CD4-positive, alpha-beta T cell treated with Interleukin-12 subunit alpha and Interleukin-12 subunit beta, for 1 hour (primary cell): ENCODE data around the gene LRRC8B.
"Not testable (repeated sequence)": the region's sequence is repeated elsewhere in the genome, so short reads cannot be mapped to it uniquely, and the experiment has no call there.

Experiments used
- DNase-seq: peaks from one replicate; pipeline ENCODE4 v3.0.0-alpha.2; 2020

LRRC8B gene

DNA sequence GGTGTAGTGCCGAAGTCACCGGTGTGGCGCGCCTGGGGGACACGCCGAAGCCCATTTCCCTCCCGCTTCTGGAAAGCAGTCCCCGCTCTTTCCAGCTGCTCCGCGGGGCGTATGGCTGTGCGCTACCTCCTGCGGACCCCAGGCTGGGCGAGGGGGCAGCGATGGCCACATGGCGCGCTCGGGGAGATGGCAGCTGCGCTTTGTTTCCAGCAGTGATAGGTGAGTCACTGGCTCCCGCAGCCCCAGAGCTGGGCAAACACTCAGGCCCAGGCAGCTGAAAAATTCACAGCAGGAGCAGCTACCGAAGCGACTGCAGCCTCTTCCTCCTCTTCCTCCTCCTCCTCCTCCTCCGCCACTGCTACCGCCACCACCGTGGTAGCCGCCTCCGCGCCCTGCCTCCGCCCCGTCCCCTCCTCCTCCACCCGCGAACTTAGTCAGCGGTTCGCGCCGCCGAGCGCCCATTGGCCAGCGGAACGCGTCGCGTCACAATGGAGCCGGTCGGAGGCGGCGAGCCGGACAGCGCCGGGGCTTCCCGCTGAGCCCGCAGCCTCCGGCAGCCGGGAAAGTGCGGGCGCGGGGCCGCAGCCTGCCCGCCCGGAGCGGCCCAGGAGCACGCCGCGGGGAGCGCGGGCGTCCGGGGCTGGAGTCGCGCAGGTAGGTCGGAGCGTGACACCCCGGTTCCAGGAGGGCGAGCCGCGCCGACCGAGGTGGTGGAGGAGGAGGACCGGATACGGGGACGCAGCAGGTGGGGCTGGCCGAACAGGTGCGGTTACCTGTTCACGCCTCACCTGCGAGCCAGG is at the start of gene LRRC8B:
TSS of gene LRRC8B (plus strand) at position 461 of the 800 bp plus-strand sequence. CDS start 57,822 bp downstream, outside the sequence.
- peak; percentile 92 for DNase-seq

DNA sequence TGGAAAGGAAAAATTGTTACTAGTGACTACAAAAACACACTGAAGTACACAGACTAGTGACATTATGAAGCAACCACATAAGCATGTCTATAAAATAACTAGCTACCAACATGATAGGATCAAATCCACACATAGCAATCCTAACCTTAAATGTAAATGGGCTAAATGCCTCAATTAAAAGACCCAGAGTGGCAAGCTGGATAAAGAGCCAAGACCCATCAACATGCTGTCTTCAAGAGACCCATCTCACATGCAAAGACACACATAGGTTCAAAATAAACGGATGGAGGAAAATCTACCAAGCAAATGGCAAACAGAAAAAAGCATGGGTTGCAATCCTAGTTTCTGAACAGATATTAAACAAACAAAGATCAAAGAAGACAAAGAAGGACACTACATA is 49.4 kb upstream of the LRRC8B start:
- DNase-seq: no peak

DNA sequence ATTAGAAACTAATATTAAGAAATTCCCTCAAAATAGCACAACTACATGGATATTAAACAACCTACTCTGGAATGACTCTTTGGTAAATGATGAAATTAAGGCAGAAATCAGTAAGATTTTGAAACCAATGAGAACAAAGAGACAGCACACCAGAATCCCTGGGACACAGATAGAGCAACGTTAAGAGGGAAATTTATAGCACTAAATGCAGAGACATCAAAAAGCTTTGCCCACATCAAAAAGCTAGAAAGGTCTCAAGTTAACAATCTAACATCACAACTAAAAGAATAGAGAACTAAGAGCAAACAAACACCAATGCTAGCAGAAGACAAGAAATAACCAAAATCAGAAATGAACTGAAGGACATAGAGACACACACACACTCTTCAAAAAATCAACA is 48.6 kb upstream of the LRRC8B start:
- DNase-seq: no peak

DNA sequence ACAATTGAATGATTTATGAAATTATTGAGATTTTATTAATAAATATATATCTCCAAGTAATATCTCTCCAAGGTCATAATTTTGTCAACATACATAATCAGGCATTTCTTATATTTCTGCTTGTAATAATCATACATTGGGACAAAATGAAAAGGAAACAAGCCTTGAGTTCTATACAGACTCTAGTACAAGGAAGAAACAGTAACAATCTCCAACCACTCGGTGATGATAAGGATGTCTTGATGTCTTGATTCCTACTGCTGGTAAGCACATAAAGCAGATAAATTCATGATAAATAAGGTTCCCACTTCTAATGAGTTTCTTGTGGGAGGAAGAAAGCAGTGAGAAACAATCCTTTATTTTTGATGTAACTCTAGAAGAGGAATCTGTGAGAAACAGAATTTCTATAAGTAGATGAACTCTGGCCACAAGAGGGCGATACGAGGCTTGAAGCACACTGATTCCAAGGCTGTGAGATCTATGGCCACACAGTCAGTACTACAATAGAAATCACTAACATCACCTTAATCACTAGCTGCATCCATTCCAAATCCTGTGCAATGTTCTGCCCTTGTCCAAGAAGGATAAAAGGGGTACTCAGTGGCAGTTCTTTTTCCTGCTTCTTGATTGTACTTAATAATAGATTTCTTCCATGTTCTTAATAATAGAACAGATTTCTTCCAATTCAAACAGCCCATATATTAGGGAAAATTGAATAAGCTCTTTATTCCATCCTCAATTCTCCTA is 41.4 kb upstream of the LRRC8B start:
- peak; percentile 79 for DNase-seq

DNA sequence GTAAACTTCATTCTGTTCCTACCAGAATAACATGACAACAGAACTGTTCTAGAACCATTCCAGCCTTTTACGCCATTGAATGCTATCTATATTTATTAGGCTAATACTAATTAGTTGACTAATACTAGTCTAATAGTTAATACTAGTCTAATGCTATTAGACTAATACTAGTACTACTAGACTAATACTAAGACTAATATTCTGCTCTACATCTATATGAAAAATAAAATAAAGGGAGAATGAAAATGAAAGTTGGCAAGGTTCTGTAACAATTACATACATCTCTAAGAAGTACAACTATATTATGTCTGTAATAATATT is 40.9 kb upstream of the LRRC8B start:
- no peak for DNase-seq

DNA sequence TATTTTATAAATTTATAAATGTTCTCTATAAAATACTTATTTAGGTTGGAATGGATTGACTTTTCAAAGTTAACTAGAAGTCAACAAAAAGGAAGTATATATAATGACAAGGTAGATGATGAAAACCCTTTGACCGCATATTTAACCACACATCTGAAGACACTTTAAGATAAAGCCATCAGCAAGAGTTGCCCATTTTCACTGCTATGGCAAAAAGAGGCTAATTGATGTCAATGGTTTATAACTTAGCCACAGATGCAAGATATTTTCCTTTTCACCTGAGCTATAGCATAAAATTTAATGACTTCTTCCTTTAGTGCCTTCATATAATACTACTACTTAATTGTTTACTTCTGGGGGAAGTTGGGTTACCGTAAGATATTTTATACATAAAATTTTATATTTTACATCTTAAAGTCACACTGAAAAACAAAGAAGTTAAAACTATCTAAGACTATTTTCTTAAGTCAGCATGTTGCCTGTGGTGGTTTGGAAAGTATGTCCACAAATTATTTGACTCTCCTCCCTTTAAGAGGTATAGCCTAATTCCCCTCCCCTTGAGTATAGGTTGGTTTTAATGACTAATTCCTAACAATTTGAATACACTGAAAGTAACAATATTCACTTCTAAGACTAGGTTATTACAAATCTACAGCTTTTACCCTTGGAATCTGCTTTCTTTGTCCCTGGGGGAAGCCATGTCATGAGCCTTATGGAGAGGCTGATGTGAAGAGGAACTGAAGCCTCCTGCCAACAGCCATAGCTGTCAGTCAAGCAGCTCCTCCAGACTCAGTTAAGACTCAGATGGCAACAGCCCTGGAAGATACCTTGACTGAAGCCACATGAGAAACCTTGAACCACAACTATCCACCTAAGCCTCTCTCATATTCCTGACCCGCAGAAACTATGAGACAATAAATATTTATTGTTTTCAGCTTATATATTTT is 40.3 kb upstream of the LRRC8B start:
- no peak for DNase-seq

DNA sequence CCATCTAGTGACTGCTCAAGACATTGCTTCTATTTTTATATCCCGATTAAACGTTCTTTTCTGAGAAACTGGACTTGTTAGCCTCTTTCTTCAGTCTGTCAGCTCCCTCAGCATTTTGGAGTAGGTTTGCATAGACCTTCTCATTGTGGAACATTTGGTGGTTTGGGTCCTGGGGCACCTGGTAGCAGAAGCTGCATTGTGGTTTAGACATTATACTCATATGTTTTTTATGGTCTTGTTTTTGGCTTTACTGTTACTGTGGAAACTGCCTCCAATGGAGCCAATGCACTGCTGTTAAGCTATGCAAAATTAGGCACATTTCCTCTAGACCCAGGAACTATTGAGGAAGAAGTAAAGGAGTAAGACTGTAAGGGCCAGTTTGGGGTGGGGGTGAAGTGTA is 36.7 kb upstream of the LRRC8B start:
- DNase-seq: no peak

DNA sequence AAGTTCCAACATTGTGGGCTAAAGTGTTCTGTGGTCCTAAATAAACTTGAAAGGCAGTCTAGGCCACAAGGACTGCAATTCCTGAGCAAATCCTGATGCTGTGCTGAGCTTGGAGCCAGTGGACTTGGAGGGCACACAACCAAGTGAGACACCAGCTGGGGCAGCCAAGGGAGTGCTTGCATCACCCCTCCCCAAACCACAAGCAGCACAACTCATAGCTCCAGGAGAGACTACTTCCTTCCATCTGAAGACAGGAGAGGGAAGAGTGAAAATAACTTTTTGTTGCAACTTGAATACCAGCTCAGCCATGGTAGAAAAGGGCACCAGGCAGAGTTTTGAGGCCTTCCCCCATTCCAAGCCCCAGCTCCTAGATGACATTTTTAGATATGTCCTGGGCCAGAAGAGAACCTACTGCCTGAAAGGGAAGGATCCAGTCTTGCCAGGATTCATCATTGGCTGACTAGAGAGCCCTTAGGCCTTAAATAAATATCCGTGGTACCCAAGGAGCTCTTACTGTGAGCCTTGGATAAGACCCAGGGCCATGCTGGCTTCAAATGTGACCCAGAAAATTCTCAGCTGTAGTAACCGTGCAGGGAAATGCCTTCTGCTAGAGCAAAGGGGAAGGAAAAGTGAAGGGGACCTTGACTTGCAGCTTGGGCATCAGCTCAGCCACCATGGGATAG is 35.4 kb upstream of the LRRC8B start:
- no peak for DNase-seq

DNA sequence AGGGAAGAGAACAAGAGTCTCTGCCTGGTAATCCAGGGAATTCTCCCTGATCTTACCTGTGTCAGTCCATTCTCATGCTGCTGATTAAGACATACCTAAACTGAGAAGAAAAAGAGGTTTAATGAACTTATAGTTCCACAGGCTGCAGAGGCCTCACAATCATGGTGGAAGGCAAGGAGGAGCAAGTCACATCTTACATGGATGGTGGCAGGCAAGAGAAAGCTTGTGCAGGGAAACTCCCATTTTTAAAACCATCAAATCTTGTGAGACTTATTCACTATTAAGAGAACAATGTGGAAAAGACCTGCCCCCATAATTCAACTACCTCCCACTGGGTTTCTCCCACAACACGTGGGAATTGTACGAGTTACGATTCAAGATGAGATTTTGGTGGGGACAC is 34.2 kb upstream of the LRRC8B start:
- no peak for DNase-seq

DNA sequence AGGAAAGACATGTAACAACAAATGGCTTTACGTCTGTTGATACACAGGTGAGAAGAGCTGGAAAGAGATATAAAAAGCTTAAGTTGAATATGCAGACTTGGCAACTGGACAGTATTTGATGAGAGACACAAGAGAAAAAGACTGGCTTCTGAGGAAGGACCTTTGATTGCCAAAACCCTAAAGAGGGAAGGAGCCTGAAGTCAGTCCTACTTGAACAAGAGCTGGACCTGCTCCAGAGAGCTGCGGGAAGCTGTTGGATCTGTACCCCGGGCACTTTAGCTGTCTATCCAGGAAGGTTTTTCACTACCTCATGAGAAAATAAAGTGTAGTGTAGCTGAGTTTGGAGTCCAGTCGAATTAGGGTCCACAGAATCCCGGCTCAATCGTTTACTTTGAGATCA is 25.3 kb upstream of the LRRC8B start:
- DNase-seq: no peak

DNA sequence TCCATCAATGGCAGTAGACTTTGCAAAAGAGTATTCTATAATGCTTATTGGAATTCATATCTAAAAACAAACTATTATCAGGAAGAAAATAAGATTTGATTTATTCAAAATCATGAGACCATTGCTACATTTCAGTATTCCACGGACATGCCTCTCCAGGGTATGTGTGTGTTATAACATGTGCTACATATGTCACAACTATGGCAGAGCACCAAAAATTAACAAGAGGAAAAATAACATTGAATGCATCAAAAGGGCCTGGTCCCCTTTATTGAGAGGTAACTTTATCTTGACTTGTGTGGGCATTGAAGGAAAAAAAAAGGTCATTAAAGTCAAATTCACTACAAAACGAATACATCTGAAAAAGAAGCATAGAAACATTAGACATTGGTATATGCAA is 22.6 kb upstream of the LRRC8B start:
- DNase-seq: no peak

DNA sequence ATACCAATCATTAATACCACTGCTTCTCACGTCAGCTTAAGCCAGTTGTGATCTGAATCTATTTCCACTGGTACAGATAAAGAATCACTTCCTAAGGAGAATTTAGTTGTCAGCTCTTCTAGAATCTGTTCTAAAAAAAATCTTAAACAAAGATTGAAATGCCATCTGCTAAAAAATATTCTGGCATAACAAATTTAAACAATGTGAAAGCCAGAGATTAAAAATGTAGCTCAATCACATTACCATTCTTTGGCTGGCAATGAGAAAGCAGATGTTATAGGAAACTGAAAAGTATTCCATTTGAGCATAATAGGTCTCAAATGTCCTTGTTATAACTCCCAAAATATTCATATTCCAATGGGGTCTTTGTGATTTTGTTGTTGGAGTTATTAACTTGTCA is 21.7 kb upstream of the LRRC8B start:
- no peak for DNase-seq

DNA sequence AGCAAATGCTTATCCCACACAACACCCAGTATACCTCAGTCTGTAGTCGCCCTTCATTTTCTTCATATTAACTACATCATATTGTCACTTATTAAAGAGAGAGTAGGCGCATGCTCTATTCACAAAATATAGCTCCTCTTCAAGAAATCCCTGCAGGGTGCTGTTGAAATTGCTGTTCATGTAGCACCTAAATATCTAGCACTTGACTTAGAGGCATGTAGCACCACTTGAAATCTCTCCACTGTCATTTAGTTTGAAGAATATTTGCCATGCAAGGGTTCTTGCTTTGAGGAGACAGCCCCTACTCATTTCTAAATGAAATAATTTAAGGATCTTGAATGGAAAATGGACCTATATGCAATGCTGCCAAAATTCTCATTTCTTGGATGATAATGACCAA is 20.9 kb upstream of the LRRC8B start:
- DNase-seq: no peak

DNA sequence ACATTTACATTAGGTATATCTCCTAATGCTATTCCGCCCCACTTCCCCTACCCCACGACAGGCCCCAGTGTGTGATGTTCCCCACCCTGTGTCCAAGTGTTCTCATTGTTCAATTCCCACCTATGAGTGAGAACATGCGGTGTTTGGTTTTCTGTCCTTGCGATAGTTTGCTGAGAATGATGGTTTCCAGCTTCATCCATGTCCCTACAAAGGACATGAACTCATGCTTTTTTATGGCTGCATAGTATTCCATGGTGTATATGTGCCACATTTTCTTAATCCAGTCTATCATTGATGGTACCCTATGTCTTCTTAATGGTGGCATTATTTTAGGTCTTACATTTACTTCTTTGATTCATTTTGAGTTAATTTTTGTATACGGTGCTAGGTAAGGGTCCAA is 14.6 kb upstream of the LRRC8B start:
- not testable (repeated sequence) for DNase-seq

DNA sequence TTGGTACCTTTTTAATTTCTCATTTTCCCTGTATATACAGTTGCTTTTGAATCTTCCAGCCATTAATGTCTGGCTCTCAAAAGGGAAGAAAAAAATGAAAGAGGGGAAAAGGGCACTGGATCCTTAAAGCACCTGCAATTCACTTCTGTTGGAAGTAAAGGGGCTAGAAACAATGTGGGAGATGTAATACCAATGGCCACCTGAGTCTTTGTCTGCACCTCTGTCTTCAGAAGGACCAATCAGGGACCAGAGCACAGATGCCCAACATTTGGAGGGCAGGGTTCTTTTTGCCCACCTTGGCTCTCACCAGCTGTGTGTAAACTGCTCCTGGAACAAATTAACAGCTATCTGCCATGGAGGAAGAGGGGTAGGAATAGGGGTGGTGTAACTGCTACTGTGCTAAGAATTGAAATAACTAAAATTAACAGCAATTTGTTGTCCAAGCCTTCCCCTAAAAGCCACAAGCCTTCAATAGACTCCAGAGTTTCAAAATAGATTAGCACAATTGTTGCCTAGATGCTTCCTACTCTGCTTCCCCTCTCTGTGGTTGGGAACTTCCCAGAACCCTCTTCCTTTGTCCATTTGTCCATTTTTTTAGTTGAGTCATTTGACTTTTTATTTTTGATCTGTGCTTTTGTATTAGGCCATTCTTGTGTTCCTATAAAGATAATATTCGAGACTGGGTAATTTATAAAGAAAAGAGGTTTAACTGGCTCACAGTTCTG is 11.5 kb upstream of the LRRC8B start:
- no peak for DNase-seq

DNA sequence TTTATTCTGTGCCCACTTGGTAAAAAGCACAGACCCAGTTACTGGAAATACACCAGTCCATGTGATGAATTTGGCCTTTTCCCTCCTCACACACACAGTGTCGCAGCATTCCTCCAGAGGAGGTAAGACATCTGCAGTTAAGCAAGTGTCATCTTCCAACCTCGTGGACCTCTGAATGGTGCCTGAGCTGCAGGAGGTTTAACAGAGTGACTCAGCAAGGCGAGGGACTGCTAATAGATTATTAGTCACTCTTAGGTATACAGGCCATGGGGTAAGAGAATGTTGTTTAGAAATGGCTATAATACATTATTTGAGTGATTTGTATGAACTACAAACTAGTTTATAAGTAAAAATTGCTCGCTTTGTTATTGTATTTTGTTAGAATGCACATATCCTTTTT is 8.6 kb upstream of the LRRC8B start:
- DNase-seq: no peak

DNA sequence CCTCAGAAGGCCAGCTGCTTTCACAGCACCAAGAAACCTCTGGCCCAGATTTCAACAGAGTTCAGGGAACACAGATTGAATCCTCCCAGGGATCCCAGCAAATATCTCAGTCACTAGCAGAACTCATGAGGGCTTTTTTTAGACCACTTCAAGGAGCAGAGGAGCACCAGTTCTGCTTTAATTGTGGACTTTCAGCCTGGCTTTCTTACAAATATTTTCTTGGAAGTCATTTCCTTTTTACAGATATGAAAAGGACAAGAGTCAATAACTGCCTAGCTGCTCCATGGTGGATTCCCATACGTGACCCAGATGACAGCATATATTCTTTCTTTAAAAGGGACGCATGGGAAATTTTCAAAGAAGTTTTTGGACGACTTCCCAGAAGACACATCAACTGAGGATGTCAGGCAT is 6.4 kb upstream of the LRRC8B start:
- no peak for DNase-seq

DNA sequence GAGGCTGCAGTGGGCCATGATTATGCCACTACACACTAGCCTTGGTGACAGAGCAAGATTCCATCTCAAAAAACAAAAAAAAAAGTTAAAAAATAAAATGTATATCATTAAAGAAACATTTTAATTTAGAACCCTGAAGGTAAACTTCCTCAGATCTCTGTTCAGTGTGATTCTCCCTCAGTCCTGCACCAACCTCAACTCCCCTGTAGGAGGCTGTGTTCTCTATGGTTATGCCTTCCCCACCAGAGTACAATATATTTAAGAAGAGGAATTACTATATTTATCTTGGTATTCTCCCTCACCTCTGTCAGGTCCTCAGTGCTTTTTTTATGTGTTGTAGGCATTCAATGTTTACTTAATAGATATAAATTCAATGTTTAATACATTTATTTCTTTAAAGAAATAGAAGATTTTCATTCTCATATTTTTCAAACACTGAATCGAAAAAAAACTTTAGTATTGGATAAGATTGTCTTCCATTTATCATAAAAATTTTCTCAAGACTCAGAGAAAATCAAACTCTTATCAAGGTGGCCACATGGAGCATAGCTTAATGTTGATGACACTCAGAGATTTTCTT is 4.8 kb upstream of the LRRC8B start:
- peak; percentile 71 for DNase-seq

DNA sequence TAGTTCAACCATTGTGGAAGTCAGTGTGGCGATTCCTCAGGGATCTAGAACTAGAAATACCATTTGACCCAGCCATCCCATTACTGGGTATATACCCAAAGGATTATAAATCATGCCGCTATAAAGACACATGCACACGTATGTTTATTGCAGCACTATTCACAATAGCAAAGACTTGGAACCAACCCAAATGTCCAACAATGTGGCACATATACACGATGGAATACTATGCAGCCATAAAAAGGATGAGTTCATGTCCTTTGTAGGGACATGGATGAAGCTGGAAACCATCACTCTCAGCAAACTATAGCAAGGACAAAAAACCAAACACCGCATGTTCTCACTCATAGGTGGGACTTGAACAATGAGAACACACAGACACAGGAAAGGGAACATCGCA is 2.7 kb upstream of the LRRC8B start:
- DNase-seq: not testable (repeated sequence)

DNA sequence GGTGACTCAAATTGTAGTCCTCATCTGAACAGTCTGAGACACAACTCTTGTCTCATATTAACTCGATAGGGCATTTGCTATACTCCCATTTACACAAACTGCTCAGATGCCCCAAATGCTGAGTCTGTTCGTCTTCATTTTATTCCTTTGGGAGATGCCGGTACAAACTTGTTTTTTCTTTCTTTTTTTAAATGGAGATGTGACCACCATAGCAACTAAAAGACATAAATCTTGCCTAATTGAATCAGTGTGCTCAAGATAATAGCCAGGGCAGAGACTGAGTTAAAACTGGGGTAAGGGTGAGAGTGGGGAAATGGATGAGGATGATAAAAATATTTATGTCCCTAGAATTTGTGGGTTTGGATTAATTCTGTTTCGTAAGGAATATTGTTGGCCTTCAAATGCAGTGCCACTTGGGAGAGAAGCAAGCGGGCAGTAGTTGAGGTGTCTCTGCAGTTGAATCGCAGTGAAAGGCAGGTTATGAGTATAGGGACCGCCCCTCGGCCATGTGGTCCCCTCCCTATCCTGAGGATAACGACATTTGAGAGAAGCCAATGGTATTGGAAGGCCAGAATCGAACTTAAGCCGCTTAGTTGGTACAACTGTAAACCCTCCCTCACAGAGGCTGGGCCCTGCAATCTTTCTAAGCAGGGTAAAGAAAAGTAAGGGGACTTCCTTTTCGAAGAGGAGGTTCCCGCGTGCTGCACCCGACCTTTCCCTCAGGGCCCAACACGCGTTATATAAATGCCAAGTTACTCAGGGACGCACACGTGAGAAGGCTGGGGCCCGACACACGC is 859 bp upstream of the LRRC8B start:
- peak; percentile 72 for DNase-seq
